ENCODE measurements around the gene GET4. TPM values are rescaled to one million over a fixed set of nuclear protein-coding genes. Genes with fewer than 3 reads are reported as not detected.

GET4 gene
- polyA plus RNA-seq, 1 of the 3 experiments (the other 2 are of a cell fraction), result 63.1 TPM

- no peak for DNase-seq
- POLR2A ChIA-PET, result no interaction called here
- Histone ChIP-seq H3K27ac (ENCODE audit: low read depth in 2 of 2, low read length in 1 of 2) (no peak overlapping the region), H3K27me3 (ENCODE audit: insufficient read depth) (no peaks in the 10 kb centered on the region), H3K4me3 (ENCODE audit: low read depth in 2 of 2, low read length in 1 of 2) (no peak overlapping the region), H3K9ac (no peak overlapping the region), H3K36me3 (replicated peaks in 1 of 2; ENCODE audit: control insufficient read depth in 1 of 2, insufficient read depth in 2 of 2, low read length in 1 of 2) (peaks cover 9 to 74% of the 10 kb centered on the region in 2 experiments), H3K79me2 (ENCODE audit: insufficient read depth) (peaks cover 26% of the 10 kb centered on the region), H3K4me2 (no peak overlapping the region), H3K4me1 (ENCODE audit: control insufficient read depth in 1 of 2, insufficient read depth in 2 of 2, low read depth in 1 of 2, low read length in 1 of 2) (no peaks in the 10 kb centered on the region), H3F3A (replicated peaks; ENCODE audit: insufficient read depth) (peaks cover 5% of the 10 kb centered on the region), H3K9me2 (no peaks in the 10 kb centered on the region), H4K20me1 (ENCODE audit: insufficient read depth) (peaks cover 24% of the 10 kb centered on the region), H2AFZ (ENCODE audit: low read depth) (no peak overlapping the region), H3K9me3 (no peaks in the 10 kb centered on the region)
- CTCF ChIA-PET, result interaction anchor here (0.8 to 1.0 kb wide), 2 partner anchors 18 to 62 kb away, joined by 3 to 5 read pairs; no protein-coding TSS in a partner anchor
- TF ChIP-seq YY1 (IDR thresholded peaks at IDR 0.05; ENCODE audit: low read depth) (no peak), MEF2A (IDR thresholded peaks at IDR 0.05; ENCODE audit: borderline replicate concordance, low read depth) (no peak)
- WGBS (ENCODE audit: low lambda C conversion rate), result 95% methylated on average over 20 of the region's 20 CpGs
Measured at GRCh38 chr7:891805-892204, 15.5 kb downstream of the GET4 start.

- Histone ChIP-seq H3K27ac (ENCODE audit: low read depth in 2 of 2, low read length in 1 of 2) (no peak overlapping the region), H3K9me3 (no peaks in the 10 kb centered on the region), H3K9ac (no peak overlapping the region), H3F3A (replicated peaks; ENCODE audit: insufficient read depth) (peaks cover 5% of the 10 kb centered on the region), H3K4me2 (no peak overlapping the region), H3K36me3 (replicated peaks in 1 of 2; ENCODE audit: control insufficient read depth in 1 of 2, insufficient read depth in 2 of 2, low read length in 1 of 2) (peaks cover 4 to 71% of the 10 kb centered on the region in 2 experiments), H3K4me3 (ENCODE audit: low read depth in 2 of 2, low read length in 1 of 2) (no peak overlapping the region), H4K20me1 (ENCODE audit: insufficient read depth) (peaks cover 13% of the 10 kb centered on the region; the same call in 1 of the 2 replicates), H3K79me2 (ENCODE audit: insufficient read depth) (peaks cover 15% of the 10 kb centered on the region), H2AFZ (ENCODE audit: low read depth) (no peak overlapping the region), H3K4me1 (ENCODE audit: control insufficient read depth in 1 of 2, insufficient read depth in 2 of 2, low read depth in 1 of 2, low read length in 1 of 2) (peaks cover 0 to 6% of the 10 kb centered on the region in 2 experiments; a peak in 1 of 4 replicates), H3K27me3 (ENCODE audit: insufficient read depth) (no peaks in the 10 kb centered on the region), H3K9me2 (no peaks in the 10 kb centered on the region)
- TF ChIP-seq CTCF (IDR thresholded peaks at IDR 0.05), result no peak
- TF ChIP-seq RAD21 (IDR thresholded peaks at IDR 0.05; ENCODE audit: low read length), result no peak
- TF ChIP-seq IRF3 (IDR thresholded peaks at IDR 0.05; ENCODE audit: low read depth, low read length), result no peak
- TF ChIP-seq REST (IDR thresholded peaks at IDR 0.05; ENCODE audit: low read depth, low read length), result no peak
- no peak for TF ChIP-seq RFX5 (IDR thresholded peaks at IDR 0.05; ENCODE audit: low read length)
- no peak for TF ChIP-seq NRF1 (IDR thresholded peaks at IDR 0.05; ENCODE audit: low read depth, low read length)
- ChIA-PET POLR2A (no interaction called here), CTCF (no interaction called here)
- DNase-seq, result no peak
- WGBS (ENCODE audit: low lambda C conversion rate), result 98% methylated on average over 48 of the region's 48 CpGs
Measured at GRCh38 chr7:892648-893593, 16.6 kb downstream of the GET4 start.
